Thoracic aorta (tissue), 2 donors: ENCODE measurements around the gene GNA14. TPM values are rescaled to one million over a fixed set of nuclear protein-coding genes. Genes with fewer than 3 reads are reported as not detected.

Experiments used
- ATAC-seq: fragments of 150-250 bp; one replicate; pipeline ENCODE4 v1.8.0; 2017; ENCODE audit warnings: low read depth; ENCODE audit not compliant: insufficient number of reproducible peaks, low FRiP score
- DNase-seq: peaks from one replicate; pipeline ENCODE4 v3.0.0-alpha.2; 2020; ENCODE audit warnings: low spot score
- H3K27ac ChIP-seq, 2 donors: fragments of 200-600 bp; sonication (generic); 1 replicate in 1 of 2; 2 replicates in 1 of 2; pipeline ENCODE4 v1.5.1; 2016; ENCODE audit warnings: mild to moderate bottlenecking in 2 of 2, moderate library complexity in 2 of 2
- H3K27me3 ChIP-seq: fragments of 200-600 bp; sonication (generic); replicated peaks from 2 replicates; pipeline ENCODE4 v1.6.0; 2016; ENCODE audit warnings: mild to moderate bottlenecking; ENCODE audit not compliant: insufficient read depth
- H3K36me3 ChIP-seq: fragments of 200-600 bp; sonication (generic); one replicate; pipeline ENCODE4 v1.5.1; 2016
- H3K4me1 ChIP-seq, 2 donors: fragments of 200-600 bp; sonication (generic); 1 replicate in 1 of 2; 2 replicates in 1 of 2; pipeline versions ENCODE4 v1.5.1 to v1.6.0; 2016; ENCODE audit warnings: low read depth in 2 of 2, mild to moderate bottlenecking in 1 of 2; ENCODE audit not compliant: control insufficient read depth in 1 of 2
- H3K4me3 ChIP-seq: fragments of 200-600 bp; sonication (generic); 2 replicates; pipeline ENCODE4 v1.5.1; 2016; ENCODE audit warnings: mild to moderate bottlenecking
- H3K9me3 ChIP-seq: fragments of 200-600 bp; sonication (generic); 2 replicates; pipeline ENCODE4 v1.5.1; 2016
- total RNA-seq, 2 donors: library from RNA; depleted of rRNA; stranded (reverse); fragments of >200 nt; gene quantifications; one replicate each; pipeline versions ENCODE4 v1.1.0 to v1.2.3, GENCODE V29; 2016
- TF ChIP-seq, protein P1 (sequence below): fragments of 200-600 bp; sonication (generic); IDR thresholded peaks from one replicate; pipeline ENCODE4 v1.5.1; 2019; ENCODE audit warnings: antibody characterized with exemption

Gene GNA14
- total RNA-seq, 2 donors from 2014 or later: 5.8 to 8.4 TPM

DNA sequence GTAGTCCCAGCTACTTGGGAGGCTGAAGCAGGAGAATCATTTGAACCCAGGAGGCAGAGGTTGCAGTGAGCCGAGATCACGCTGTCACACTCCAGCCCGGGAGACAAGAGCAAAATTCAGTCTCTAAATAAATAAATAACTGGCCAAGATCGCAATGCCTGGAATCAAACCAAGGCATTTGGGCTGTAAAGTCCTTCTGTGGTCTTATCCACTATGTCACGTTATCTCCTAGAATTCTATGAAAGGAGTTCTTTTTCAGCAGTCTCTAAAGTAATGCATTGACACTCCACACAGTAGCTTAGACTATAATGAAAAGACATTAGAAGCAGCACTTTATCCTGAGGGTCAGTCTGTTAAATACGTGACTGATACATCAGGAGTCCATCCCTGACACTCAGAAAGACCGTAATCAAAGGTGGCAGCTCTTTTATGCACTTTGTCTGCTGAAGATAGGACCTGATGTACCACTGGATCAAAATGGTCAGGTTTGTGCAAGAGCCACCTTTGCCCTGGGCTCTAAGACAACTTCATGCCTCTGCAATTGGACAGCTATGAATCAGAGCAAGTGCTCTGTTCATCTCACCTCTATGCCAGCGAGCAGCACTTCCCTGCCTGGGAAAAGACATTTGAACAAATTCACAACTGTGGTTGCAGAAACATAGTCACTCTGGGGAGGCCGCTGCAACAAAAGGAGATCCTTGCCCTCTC is 31.7 kb upstream of the GNA14 start:
- no peaks in the 10 kb centered on the region for H3K36me3 ChIP-seq
- H3K4me3 ChIP-seq: no peak overlapping the region
- H3K9me3 ChIP-seq: no peaks in the 10 kb centered on the region
- H3K4me1 ChIP-seq: no peaks in the 10 kb centered on the region
- no peak for DNase-seq
- no peak overlapping the region for H3K27ac ChIP-seq
- no peaks in the 10 kb centered on the region for H3K27me3 ChIP-seq
- TF ChIP-seq, protein P1, sequence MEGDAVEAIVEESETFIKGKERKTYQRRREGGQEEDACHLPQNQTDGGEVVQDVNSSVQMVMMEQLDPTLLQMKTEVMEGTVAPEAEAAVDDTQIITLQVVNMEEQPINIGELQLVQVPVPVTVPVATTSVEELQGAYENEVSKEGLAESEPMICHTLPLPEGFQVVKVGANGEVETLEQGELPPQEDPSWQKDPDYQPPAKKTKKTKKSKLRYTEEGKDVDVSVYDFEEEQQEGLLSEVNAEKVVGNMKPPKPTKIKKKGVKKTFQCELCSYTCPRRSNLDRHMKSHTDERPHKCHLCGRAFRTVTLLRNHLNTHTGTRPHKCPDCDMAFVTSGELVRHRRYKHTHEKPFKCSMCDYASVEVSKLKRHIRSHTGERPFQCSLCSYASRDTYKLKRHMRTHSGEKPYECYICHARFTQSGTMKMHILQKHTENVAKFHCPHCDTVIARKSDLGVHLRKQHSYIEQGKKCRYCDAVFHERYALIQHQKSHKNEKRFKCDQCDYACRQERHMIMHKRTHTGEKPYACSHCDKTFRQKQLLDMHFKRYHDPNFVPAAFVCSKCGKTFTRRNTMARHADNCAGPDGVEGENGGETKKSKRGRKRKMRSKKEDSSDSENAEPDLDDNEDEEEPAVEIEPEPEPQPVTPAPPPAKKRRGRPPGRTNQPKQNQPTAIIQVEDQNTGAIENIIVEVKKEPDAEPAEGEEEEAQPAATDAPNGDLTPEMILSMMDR: no peak
- no peak for ATAC-seq

DNA sequence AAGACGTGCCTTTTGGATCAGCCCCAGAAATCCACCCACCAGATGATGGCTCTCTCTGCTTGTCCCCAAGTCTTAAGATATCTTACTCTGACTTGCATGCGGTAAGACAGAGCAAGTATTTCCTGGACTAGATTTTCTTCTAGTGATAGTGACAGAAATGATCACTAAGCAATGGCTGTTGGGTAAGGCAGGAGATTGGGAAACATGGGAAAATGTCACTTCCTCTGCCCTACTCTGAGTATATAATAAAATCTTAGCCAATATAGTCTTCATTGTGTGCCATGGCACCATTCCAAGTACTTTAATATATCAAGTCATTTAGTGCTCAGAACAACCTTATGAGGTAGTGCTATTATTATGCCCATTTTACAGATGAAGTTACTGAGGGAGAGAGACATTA is 31.0 kb upstream of the GNA14 start:
- Histone ChIP-seq H3K9me3 (no peaks in the 10 kb centered on the region), H3K4me3 (no peak overlapping the region), H3K27ac (no peak overlapping the region), H3K36me3 (no peaks in the 10 kb centered on the region), H3K4me1 (peaks cover 2 to 5% of the 10 kb centered on the region in 2 donors), H3K27me3 (no peaks in the 10 kb centered on the region)
- DNase-seq (no peak), ATAC-seq (no peak)
- TF ChIP-seq, protein P1: no peak

DNA sequence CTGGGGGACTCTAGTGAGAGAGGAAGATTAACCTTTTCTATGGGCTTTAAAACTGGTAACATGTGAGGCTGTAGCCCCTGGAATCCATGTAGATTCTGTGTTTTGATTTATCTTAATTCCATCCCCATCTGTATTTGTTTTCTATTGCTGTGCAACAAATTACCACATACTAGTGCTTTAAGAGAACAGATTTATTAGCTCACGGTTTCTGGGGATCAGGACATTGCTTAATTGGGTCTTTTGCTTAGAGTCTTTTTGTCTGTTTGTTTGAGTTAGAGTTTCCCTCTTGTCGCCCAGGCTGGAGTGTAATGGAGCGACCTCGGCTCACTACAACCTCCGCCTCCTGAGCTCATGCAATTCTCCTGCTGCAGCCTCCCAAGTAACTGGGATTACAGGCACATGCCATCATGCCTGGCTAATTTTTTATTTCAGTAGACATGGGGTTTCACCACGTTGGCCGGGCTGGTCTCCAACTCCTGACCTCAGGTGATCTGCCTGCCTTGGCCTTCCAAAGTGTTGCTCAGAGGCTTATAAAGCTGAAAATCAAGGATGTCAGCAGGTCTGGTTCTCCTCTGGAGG is 29.9 kb upstream of the GNA14 start:
- no peaks in the 10 kb centered on the region for H3K27me3 ChIP-seq
- H3K4me3 ChIP-seq: no peak overlapping the region
- no peaks in the 10 kb centered on the region for H3K36me3 ChIP-seq
- no peak overlapping the region for H3K27ac ChIP-seq
- DNase-seq (no peak), ATAC-seq (no peak)
- no peaks in the 10 kb centered on the region for H3K9me3 ChIP-seq
- H3K4me1 ChIP-seq: peaks cover 3 to 12% of the 10 kb centered on the region in 2 donors
- TF ChIP-seq, protein P1: no peak

DNA sequence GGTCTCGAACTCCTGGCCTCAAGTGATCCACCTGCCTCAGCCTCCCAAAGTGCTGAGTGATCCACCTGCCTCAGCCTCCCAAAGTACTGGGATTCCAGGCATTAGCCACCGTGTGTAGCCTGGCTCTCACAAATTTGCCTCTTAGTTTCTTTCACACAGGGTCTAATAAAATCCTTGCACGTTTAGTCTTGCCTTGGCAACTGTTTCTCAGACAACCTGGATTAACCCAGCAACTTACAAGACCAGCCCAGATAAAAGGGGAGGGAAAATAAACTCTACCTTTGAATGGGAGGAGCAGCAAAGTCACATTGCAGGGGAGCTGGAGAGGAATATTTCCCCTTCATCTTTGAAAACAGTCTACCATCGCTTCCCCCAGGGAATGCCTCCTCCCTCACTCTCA is 29.3 kb upstream of the GNA14 start:
- ATAC-seq (no peak), DNase-seq (no peak)
- Histone ChIP-seq H3K27me3 (no peaks in the 10 kb centered on the region), H3K27ac (no peak overlapping the region), H3K4me1 (peaks cover 3 to 12% of the 10 kb centered on the region in 2 donors), H3K9me3 (no peaks in the 10 kb centered on the region), H3K4me3 (no peak overlapping the region), H3K36me3 (no peaks in the 10 kb centered on the region)
- TF ChIP-seq, protein P1: no peak

DNA sequence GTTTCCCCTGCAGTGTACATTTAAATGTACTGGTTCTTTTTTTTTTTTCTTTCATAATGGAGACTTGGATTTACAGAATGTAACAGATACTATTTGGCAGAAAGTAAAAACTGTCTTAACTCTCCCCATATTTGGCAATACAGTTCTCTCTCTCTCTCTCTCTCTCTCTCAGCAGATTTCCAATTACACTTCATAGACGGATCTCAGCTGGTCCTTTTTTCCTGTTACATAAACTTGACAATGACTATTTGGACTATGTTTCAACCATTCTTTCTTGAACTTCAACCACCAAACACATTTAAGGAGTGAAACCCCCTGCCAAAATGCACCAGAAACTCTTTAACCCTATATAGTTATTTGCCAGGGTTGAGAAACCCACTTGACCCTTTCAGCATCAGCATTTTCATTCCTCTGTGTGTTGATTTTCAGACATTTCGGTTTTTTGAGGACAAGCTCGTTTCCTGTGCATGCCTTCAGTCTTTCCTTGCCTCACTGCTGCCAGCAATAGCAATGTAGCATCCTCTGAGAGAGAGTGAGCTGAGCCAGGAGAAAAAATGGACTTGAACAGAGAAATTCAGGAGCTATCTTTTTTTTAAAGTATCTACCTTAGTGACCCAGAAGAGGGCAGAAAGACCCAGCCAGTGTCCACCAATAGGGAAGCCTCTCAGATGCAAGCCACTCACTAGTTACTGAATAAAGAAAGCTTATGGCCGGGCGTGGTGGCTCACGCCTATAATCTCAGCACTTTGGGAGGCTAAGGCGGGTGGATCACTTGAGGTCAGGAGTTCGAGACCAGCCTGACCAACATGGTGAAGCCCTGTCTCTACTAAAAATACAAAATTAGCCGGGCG is 26.0 kb upstream of the GNA14 start:
- no peak for ATAC-seq
- Histone ChIP-seq H3K27ac (no peak overlapping the region), H3K4me3 (no peak overlapping the region), H3K9me3 (no peaks in the 10 kb centered on the region), H3K36me3 (no peaks in the 10 kb centered on the region), H3K27me3 (no peaks in the 10 kb centered on the region), H3K4me1 (peaks cover 3 to 12% of the 10 kb centered on the region in 2 donors)
- TF ChIP-seq, protein P1: no peak
- DNase-seq: no peak
